H9 (cell line): ENCODE results near the gene ARVCF. TPM values are rescaled to one million over a fixed set of nuclear protein-coding genes. Genes with fewer than 3 reads are reported as not detected.

ENCODE experiments used
- DNase-seq: peaks from one replicate; pipeline ENCODE4 v3.0.0-alpha.2; 2017
- H2AFZ ChIP-seq: one replicate; pipeline ENCODE4 v1.6.1; 2013; ENCODE audit warnings: mild to moderate bottlenecking, low read length, control low read depth, moderate library complexity
- H2AK5ac ChIP-seq: 2 replicates; pipeline ENCODE4 v1.6.1; 2013; ENCODE audit warnings: low read length, control low read depth, mixed read lengths; ENCODE audit not compliant: insufficient read length
- H2BK120ac ChIP-seq: one replicate; pipeline ENCODE4 v1.6.1; 2013; ENCODE audit warnings: low read depth, mild to moderate bottlenecking, low read length, control low read depth, inconsistent platforms; ENCODE audit not compliant: poor library complexity, severe bottlenecking
- H2BK12ac ChIP-seq: 2 replicates; pipeline ENCODE4 v1.6.1; 2013; ENCODE audit warnings: low read length, control low read depth, mixed read lengths, low read depth; ENCODE audit not compliant: insufficient read length
- H2BK15ac ChIP-seq: 2 replicates; pipeline ENCODE4 v1.6.1; 2013; ENCODE audit warnings: low read depth, low read length, control low read depth
- H2BK20ac ChIP-seq: one replicate; pipeline ENCODE4 v1.6.1; 2013; ENCODE audit warnings: low read depth, mild to moderate bottlenecking, low read length, control low read depth, inconsistent platforms; ENCODE audit not compliant: poor library complexity, severe bottlenecking
- H2BK5ac ChIP-seq: 2 replicates; pipeline ENCODE4 v1.6.1; 2013; ENCODE audit warnings: low read length, control low read depth, mixed read lengths; ENCODE audit not compliant: insufficient read length
- H3K14ac ChIP-seq: 2 replicates; pipeline ENCODE4 v1.6.1; 2013; ENCODE audit warnings: low read length, control low read depth; ENCODE audit not compliant: insufficient read depth
- H3K18ac ChIP-seq: 2 replicates; pipeline ENCODE4 v1.6.1; 2013; ENCODE audit warnings: low read depth, mild to moderate bottlenecking, mixed read lengths, low read length, control low read depth; ENCODE audit not compliant: insufficient read length
- H3K23ac ChIP-seq: 2 replicates; pipeline ENCODE4 v1.6.1; 2013; ENCODE audit warnings: low read length, control low read depth, mixed read lengths, low read depth; ENCODE audit not compliant: insufficient read length
- H3K23me2 ChIP-seq: 2 replicates; pipeline ENCODE4 v1.6.1; 2013; ENCODE audit warnings: low read depth, mild to moderate bottlenecking, mixed read lengths, low read length, control low read depth; ENCODE audit not compliant: insufficient read length, poor library complexity, severe bottlenecking
- H3K27ac ChIP-seq: 2 replicates; pipeline ENCODE4 v1.5.1; 2013; ENCODE audit warnings: low read length, control low read depth, mixed read lengths, low read depth; ENCODE audit not compliant: insufficient read length
- H3K27me3 ChIP-seq: 2 replicates; pipeline ENCODE4 v1.6.1; 2013; ENCODE audit warnings: low read length, control low read depth, inconsistent platforms; ENCODE audit not compliant: insufficient read depth
- H3K4ac ChIP-seq: 2 replicates; pipeline ENCODE4 v1.6.1; 2013; ENCODE audit warnings: low read depth, mild to moderate bottlenecking, control low read depth, inconsistent platforms, low read length, moderate library complexity
- H3K4me1 ChIP-seq: 2 replicates; pipeline ENCODE4 v1.6.1; 2013; ENCODE audit warnings: low read length, control low read depth, inconsistent platforms; ENCODE audit not compliant: insufficient read depth
- H3K4me2 ChIP-seq: 2 replicates; pipeline ENCODE4 v1.6.1; 2013; ENCODE audit warnings: low read length, control low read depth, mixed read lengths; ENCODE audit not compliant: insufficient read length, insufficient read depth
- H3K56ac ChIP-seq: 2 replicates; pipeline ENCODE4 v1.6.1; 2013; ENCODE audit warnings: low read depth, mild to moderate bottlenecking, mixed read lengths, low read length, control low read depth; ENCODE audit not compliant: insufficient read length
- H3K79me1 ChIP-seq: 2 replicates; pipeline ENCODE4 v1.6.1; 2013; ENCODE audit warnings: low read depth, mild to moderate bottlenecking, moderate library complexity, low read length, control low read depth, inconsistent platforms; ENCODE audit not compliant: insufficient read depth, poor library complexity, severe bottlenecking
- H3K79me2 ChIP-seq: 2 replicates; pipeline ENCODE4 v1.6.1; 2013; ENCODE audit warnings: low read length, control low read depth, inconsistent platforms; ENCODE audit not compliant: insufficient read depth
- H3K9ac ChIP-seq: 2 replicates; pipeline ENCODE4 v1.6.1; 2013; ENCODE audit warnings: low read length, control low read depth, mixed read lengths; ENCODE audit not compliant: insufficient read length; ENCODE audit errors: extremely low read depth
- H3K9me3 ChIP-seq: one replicate; pipeline ENCODE4 v1.6.1; 2013; ENCODE audit warnings: low read depth, low read length, inconsistent platforms; ENCODE audit not compliant: control insufficient read depth
- H3T11ph ChIP-seq: one replicate; pipeline ENCODE4 v1.6.1; 2013; ENCODE audit warnings: mild to moderate bottlenecking, low read length, control low read depth, inconsistent platforms
- H4K20me1 ChIP-seq: one replicate; pipeline ENCODE4 v1.6.1; 2013; ENCODE audit not compliant: control insufficient read depth, insufficient read length, insufficient read depth
- H4K5ac ChIP-seq: 2 replicates; pipeline ENCODE4 v1.6.1; 2013; ENCODE audit warnings: low read depth, mild to moderate bottlenecking, mixed read lengths, low read length, control low read depth; ENCODE audit not compliant: insufficient read length
- H4K8ac ChIP-seq: replicated peaks from 2 replicates; pipeline ENCODE4 v1.6.1; 2013; ENCODE audit warnings: low read length, control low read depth, mixed read lengths, low read depth; ENCODE audit not compliant: insufficient read length
- H4K91ac ChIP-seq: 2 replicates; pipeline ENCODE4 v1.6.1; 2013; ENCODE audit warnings: low read depth, mild to moderate bottlenecking, moderate library complexity, mixed read lengths, low read length, control low read depth; ENCODE audit not compliant: insufficient read length
- H3K27ac Mint-ChIP-seq, 3 experiments: 2 replicates in 2 of 3; 3 replicates in 1 of 3; pipeline ENCODE4 v1.8.0; 2020 to 2021; ENCODE audit warnings: mixed read lengths in 3 of 3, mild to moderate bottlenecking in 1 of 3, moderate library complexity in 1 of 3
- H3K27me3 Mint-ChIP-seq: 2 replicates; pipeline ENCODE4 v1.8.0; 2021; ENCODE audit warnings: low read depth, mild to moderate bottlenecking, moderate library complexity, mixed read lengths
- H3K36me3 Mint-ChIP-seq, 3 experiments: 2 replicates in 2 of 3; 3 replicates in 1 of 3; pipeline ENCODE4 v1.8.0; 2020 to 2021; ENCODE audit warnings: low read depth in 3 of 3, mixed read lengths in 3 of 3; ENCODE audit not compliant: insufficient read depth in 1 of 3
- H3K4me1 Mint-ChIP-seq, 2 experiments: 2 replicates each; pipeline ENCODE4 v1.8.0; 2020; ENCODE audit warnings: mixed read lengths in 2 of 2
- H3K4me3 Mint-ChIP-seq, 2 experiments: 2 replicates in 1 of 2; 3 replicates in 1 of 2; pipeline ENCODE4 v1.8.0; 2020 to 2021; ENCODE audit warnings: mild to moderate bottlenecking in 2 of 2, mixed read lengths in 2 of 2, moderate library complexity in 1 of 2
- H3K9me3 Mint-ChIP-seq, 2 experiments: 2 replicates in 1 of 2; 3 replicates in 1 of 2; pipeline ENCODE4 v1.8.0; 2020; ENCODE audit warnings: mild to moderate bottlenecking in 2 of 2, mixed read lengths in 2 of 2, moderate library complexity in 1 of 2
- WGBS: extraction: QIAGEN DNeasy Blood & Tissue Kit; methylation state at CpG from one replicate; pipeline ENCODE4 v1.1.7; 2013; ENCODE audit warnings: missing lambda C conversion rate, low lambda C conversion rate, mixed read lengths; ENCODE audit not compliant: insufficient read length; ENCODE audit errors: extremely low coverage; 5-methylcytosine and 5-hydroxymethylcytosine counted together
- total RNA-seq: library from RNA; stranded (reverse); gene quantifications from 2 replicates; pipeline ENCODE4 v1.2.1, GENCODE V29; 2021
- TF ChIP-seq, protein P1 (sequence below): fragments of 200-600 bp; sonication (generic); conservative IDR thresholded peaks from 3 replicates; pipeline ENCODE4 v1.8.0; 2021; ENCODE audit warnings: antibody characterized with exemption, mild to moderate bottlenecking

ARVCF gene
- total RNA-seq, 1 experiment from 2014 or later, result 40.7 TPM

DNA sequence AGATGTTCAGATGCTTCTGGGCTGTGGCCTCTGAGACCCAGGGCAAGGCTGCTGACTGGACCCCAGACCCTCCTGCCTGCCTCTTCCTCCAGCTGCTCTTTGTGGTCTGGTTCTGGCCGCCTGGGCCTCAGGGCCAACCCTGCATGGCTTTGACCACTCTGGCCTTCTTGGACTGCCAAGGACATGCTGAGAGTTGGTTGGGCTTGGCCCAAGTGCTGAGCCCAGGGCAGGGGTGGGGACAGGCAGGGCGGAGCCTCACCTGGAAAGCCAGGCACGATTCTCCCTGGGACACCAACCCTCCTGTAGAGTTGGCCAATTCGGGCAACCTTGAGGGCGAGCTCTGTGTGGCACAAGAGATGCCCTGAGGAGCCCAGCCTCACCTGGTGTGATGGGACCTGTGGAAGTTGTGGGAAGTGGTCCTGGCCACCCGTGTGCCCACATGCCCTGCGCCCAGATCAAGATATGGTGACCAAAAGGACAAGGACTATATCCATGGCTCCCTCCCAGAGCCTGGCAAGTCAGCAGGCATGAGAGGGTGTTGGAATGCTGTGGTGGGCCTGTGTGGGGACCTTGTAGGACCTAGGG, 15.9 kb upstream of the ARVCF start:
- Histone ChIP-seq H3K23me2 (no peaks in the 10 kb centered on the region), H2BK15ac (no peak overlapping the region), H2BK20ac (no peak overlapping the region), H4K8ac (no peak overlapping the region), H2BK120ac (no peak overlapping the region), H3K4me2 (no peak overlapping the region), H3K79me1 (no peaks in the 10 kb centered on the region), H3K4ac (no peak overlapping the region), H3K9ac (no peak overlapping the region), H3K18ac (no peak overlapping the region), H3K27me3 (no peaks in the 10 kb centered on the region), H3K56ac (no peak overlapping the region), H3K23ac (no peak overlapping the region), H4K91ac (no peak overlapping the region), H3K14ac (no peak overlapping the region), H3K27ac (no peak overlapping the region), H3K4me1 (no peaks in the 10 kb centered on the region), H2AFZ (no peak overlapping the region), H3K9me3 (no peaks in the 10 kb centered on the region), H2BK5ac (no peak overlapping the region), H2AK5ac (no peak overlapping the region), H2BK12ac (no peak overlapping the region), H3K79me2 (no peaks in the 10 kb centered on the region), H4K5ac (no peak overlapping the region), H4K20me1 (no peaks in the 10 kb centered on the region), H3T11ph (no peak overlapping the region)
- DNase-seq, result no peak
- no CpG with 5 or more reads among the region's 7 CpGs for WGBS
- H3K27ac Mint-ChIP-seq, result peak overlapping the region in 1 of 3 experiments; percentile 87; a peak in 1 of 7 replicates
- TF ChIP-seq, protein P1, sequence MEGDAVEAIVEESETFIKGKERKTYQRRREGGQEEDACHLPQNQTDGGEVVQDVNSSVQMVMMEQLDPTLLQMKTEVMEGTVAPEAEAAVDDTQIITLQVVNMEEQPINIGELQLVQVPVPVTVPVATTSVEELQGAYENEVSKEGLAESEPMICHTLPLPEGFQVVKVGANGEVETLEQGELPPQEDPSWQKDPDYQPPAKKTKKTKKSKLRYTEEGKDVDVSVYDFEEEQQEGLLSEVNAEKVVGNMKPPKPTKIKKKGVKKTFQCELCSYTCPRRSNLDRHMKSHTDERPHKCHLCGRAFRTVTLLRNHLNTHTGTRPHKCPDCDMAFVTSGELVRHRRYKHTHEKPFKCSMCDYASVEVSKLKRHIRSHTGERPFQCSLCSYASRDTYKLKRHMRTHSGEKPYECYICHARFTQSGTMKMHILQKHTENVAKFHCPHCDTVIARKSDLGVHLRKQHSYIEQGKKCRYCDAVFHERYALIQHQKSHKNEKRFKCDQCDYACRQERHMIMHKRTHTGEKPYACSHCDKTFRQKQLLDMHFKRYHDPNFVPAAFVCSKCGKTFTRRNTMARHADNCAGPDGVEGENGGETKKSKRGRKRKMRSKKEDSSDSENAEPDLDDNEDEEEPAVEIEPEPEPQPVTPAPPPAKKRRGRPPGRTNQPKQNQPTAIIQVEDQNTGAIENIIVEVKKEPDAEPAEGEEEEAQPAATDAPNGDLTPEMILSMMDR, result no peak
- H3K4me1 Mint-ChIP-seq, result peaks cover 0 to 5% of the 10 kb centered on the region in 2 experiments; a peak in 2 of 4 replicates
- H3K36me3 Mint-ChIP-seq, result peaks cover 0 to 1% (median 0%) of the 10 kb centered on the region in 3 experiments; a peak in 3 of 7 replicates
- no peak overlapping the region for H3K4me3 Mint-ChIP-seq
- H3K9me3 Mint-ChIP-seq, result no peaks in the 10 kb centered on the region
- no peaks in the 10 kb centered on the region; the same call in 1 of the 2 replicates for H3K27me3 Mint-ChIP-seq
